GM21528 (cell line): ENCODE data around the gene ZDHHC18.

ENCODE experiments used
- ATAC-seq: cut with Tn5 transposase; IDR thresholded peaks from one replicate; pipeline ENCODE4 v1.9.1; 2021; ENCODE audit warnings: mild to moderate bottlenecking, moderate library complexity; ENCODE audit not compliant: unreplicated experiment, low FRiP score

The ZDHHC18 gene

GRCh38 chr1:26826261-26827105, at the start of gene ZDHHC18:
Gene ZDHHC18 (plus strand): TSS chr1:26826688. CDS start chr1:26826805, 117 bp downstream.
- ATAC-seq: peak; percentile 69

GRCh38 chr1:26779098-26779668, 47.3 kb upstream of the ZDHHC18 start:
- no peak for ATAC-seq

DNA sequence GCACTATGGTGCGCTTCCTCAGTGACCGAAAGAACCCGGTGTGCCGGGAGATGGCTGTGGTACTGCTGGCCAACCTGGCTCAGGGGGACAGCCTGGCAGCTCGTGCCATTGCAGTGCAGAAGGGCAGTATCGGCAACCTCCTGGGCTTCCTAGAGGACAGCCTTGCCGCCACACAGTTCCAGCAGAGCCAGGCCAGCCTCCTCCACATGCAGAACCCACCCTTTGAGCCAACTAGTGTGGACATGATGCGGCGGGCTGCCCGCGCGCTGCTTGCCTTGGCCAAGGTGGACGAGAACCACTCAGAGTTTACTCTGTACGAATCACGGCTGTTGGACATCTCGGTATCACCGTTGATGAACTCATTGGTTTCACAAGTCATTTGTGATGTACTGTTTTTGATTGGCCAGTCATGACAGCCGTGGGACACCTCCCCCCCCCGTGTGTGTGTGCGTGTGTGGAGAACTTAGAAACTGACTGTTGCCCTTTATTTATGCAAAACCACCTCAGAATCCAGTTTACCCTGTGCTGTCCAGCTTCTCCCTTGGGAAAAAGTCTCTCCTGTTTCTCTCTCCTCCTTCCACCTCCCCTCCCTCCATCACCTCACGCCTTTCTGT, 46.0 kb upstream of the ZDHHC18 start:
- no peak for ATAC-seq

DNA sequence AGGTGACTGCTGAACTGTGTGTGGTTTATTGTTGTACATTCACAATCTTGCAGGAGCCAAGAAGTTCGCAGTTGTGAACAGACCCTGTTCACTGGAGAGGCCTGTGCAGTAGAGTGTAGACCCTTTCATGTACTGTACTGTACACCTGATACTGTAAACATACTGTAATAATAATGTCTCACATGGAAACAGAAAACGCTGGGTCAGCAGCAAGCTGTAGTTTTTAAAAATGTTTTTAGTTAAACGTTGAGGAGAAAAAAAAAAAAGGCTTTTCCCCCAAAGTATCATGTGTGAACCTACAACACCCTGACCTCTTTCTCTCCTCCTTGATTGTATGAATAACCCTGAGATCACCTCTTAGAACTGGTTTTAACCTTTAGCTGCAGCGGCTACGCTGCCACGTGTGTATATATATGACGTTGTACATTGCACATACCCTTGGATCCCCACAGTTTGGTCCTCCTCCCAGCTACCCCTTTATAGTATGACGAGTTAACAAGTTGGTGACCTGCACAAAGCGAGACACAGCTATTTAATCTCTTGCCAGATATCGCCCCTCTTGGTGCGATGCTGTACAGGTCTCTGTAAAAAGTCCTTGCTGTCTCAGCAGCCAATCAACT, 45.2 kb upstream of the ZDHHC18 start:
- ATAC-seq: no peak

- ATAC-seq: no peak
Observed at GRCh38 chr1:26782521-26783212, 43.8 kb upstream of the ZDHHC18 start.

DNA sequence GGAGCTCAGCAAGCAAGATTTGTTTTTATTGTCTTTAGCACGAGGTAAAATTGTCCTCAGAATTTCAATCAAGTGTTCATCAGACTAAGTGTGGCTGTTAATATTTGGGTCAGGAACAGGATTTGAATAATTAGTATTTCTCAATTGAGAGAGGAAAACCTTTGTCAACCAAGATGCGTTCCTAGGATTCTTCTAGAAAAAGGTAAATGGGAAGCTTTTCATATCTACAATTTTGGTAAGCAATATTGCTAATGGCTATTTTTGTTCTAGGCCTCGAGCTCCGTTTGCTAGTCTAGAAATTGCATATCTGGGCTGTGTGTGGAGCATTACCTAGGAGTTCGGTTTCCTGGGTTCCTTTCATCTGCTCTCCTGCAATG, 42.9 kb upstream of the ZDHHC18 start:
- no peak for ATAC-seq

- ATAC-seq: no peak
Observed at GRCh38 chr1:26784023-26784871, 42.2 kb upstream of the ZDHHC18 start.

- no peak for ATAC-seq
Observed at GRCh38 chr1:26784886-26785285, 41.6 kb upstream of the ZDHHC18 start.

DNA sequence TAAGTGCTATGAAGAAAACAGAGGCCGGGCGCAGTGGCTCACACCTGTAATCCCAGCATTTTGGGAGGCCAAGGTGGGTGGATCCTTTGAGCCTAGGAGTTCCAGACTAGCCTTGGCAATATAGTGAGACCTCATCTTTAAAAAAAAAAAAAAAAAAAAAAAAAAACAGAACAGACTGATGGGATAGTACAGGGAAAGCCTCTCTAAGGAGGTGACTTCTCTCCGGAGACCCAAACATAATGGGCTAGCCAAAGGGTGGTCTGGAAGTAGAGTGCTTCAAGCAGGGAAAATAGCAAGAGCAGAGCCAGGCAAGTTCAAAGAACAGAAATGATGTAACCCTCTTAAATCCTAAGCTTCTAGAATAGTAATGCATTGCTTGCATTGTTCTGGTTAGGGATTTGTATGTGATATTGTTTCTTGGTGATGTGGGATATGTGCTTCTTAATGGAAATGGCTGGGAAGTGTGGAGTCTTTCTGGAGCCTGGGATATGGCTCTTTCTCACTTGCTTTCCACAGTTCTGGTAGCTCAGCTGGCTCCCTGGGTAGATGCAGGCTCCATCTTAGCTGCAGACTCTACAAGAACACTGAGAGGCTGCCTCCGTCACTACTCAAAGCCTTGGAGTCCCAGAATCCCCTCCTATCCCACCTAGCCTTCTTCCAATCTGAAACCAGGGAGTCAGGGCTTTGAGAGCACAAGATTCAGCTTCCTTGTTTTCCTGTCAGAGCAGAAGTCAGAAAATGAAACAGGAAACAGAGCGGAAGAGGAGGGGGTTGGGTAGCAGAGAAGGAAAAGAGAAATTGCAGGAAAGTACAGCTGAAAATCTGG, 40.7 kb upstream of the ZDHHC18 start:
- no peak for ATAC-seq

DNA sequence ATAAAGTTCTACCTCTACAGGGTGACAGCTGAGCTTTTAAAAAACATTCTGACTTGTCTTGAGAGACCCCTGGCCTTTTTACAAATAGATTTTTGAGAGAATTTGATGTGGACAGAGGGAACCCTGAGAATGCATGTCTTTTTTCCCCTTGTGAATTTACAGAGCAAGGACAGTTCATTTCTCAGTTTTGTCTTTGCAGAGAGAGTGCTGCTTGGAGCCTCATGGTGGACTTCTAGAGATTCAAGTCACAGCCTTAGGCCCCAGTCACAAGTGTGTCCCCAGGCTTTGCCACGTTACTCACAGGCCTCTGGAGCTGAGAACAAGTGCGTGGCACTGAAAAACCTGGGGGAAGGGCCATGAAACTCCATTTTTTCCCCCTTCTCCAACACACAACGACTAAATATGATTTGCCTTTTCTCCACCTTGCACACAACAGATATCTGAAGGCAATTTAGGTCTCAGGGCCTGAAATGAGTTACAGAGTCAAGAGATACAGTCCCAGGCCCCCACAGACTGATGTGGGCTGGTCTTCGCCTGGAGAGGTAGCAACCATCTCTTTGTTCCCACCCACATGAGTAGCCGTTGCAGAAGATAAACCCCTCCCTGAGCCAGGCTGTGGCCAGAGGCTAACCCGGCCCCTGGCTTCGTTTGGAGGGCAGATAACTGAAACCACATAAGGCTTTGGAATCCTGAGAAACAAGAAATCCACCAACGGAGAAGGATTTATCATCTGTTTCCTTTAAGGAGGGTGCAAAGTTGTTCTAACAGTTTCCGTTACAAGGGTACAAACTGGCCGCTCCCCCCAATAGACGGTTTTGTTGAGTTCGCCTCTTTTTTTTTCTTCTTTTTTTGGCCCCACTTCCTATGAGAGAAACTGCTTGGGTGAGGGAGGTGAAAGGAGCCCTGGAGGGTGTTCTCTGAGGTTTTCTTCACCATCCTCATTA, 39.8 kb upstream of the ZDHHC18 start:
- peak; percentile 16 for ATAC-seq

DNA sequence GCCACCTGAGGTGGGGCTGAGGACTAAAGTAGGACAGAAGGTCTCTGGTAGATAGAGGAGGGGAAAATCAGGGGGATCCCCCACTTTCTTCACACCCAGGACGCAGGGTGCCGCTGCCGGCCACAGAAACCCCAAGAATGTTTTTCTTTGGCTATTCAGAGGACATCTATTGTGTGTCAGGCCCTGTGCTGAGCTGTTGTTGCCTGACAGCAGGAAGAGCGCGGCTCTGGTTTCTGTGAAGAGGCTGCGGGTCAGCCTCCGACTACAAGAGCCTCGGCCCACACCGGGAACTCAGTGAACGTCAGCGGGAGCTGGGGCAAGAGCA, 39.1 kb upstream of the ZDHHC18 start:
- ATAC-seq: peak; percentile 34

- ATAC-seq: peak; percentile 59
Observed at GRCh38 chr1:26787706-26788514, 38.6 kb upstream of the ZDHHC18 start, which contains the start of gene PIGV. Gene PIGV (plus strand): TSS chr1:26787950. CDS start chr1:26790816, 2,866 bp downstream.

DNA sequence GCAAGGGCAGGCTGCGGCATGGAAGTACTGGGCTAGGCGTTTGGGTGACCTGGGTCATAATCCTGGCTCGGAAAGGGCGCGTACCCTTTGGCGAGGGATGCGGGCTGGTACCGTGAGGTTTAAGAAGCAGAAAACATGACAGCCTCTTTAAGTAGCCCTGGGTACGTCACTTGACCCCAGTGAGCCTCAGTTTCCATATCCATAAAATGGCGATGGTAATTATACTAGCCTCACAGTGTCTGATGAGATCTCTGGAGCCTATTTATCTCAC, 38.0 kb upstream of the ZDHHC18 start:
- ATAC-seq: no peak

GRCh38 chr1:26788836-26789611, 37.5 kb upstream of the ZDHHC18 start:
- ATAC-seq: peak; percentile 30

- ATAC-seq: no peak
Observed at GRCh38 chr1:26789612-26789865, 36.9 kb upstream of the ZDHHC18 start.

DNA sequence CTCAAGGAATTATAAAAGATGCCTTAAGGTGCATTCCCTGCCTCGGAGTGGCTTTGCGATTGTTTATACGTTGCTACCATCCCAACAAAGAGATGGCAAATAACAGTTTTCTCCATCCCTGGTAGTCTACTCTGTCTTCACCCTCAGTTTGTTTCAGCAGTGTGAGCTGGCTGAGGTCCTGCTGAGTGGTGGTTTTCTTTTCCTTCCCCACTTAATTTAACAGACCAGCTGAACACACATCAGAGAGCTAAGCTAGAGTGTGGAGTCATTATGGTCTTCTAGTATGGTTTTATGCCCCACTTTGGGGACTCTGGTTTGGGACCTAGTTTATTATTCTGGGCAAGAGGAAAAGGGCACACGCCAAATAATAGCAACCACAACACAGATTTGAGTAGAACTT, 36.6 kb upstream of the ZDHHC18 start:
- ATAC-seq: no peak

DNA sequence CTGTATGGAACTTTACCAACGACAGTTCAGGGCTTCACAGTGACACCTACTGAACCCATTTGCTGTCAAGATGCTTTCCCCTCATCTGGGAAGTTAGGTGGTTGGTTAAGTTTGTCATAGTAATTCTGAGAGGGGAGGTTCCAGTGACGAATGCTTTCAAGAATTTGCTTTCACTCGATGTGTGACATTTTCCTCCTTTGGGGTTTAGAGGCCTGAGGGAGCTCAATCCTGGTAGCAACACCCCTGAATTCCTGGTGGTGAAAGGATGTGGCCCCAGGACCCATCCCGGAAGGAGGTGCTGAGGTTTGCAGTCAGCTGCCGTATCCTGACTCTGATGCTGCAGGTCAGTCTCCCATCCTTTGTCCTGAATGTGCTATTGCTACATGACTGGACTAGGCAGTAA, 35.9 kb upstream of the ZDHHC18 start:
- ATAC-seq: no peak
